SH-SY5Y (cell line): ENCODE data around the gene SPSB1.

Source experiments
- GATA2 ChIP-seq: IDR thresholded peaks from 2 replicates; pipeline ENCODE4 v1.6.1; 2011; ENCODE audit warnings: mild to moderate bottlenecking, low read depth, low read length
- GATA3 ChIP-seq: IDR thresholded peaks from 2 replicates; pipeline ENCODE4 v1.6.1; 2011; ENCODE audit warnings: low read depth, mild to moderate bottlenecking, low read length, moderate library complexity

DNA sequence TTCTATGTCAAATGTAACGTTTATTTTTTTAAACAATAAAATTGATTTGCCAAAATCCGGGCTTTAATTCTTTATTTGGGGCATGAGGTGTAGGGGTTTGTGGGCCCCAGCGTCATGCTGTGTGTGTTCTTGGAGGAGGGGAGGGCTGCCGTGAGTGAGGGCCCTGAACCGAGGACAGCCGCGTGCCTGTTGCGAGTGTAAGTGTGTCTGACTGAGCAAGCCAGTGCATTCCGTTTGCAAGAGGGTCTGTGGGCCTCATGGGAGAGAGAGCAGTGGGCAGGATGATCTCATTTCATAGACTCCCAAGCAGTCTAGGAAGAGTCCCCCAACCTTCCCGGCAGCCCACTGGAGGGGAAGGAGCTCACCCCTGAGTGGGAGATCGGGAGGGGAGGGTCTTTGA, 21.4 kb upstream of the SPSB1 start:
- no peak for TF ChIP-seq GATA2
- no peak for TF ChIP-seq GATA3
